ENCODE measurements around the gene ZBTB22.

- peak in 2 of 4 experiments; percentile 30 to 37 for TF ChIP-seq CTCF (IDR thresholded peaks at IDR 0.05)
- peak in 1 of 2 donors; percentile 41 for TF ChIP-seq POLR2A (IDR thresholded peaks at IDR 0.05)
Observed at GRCh38 chr6:33317669-33318425, at the start of gene ZBTB22.
